T-helper 22 cell (primary cell): ENCODE data around the gene VDAC2.

Experiments used
- DNase-seq: peaks from one replicate; pipeline ENCODE4 v3.0.0-alpha.2; 2020; ENCODE audit warnings: low read depth

VDAC2 gene

GRCh38 chr10:75230600-75231038 is 20.0 kb downstream of the VDAC2 start:
- peak; percentile 84 for DNase-seq

- DNase-seq = no peak
Observed at GRCh38 chr10:75231672-75232581, 21.3 kb downstream of the VDAC2 start.

GRCh38 chr10:75233444-75234016 is 22.9 kb downstream of the VDAC2 start:
- DNase-seq = no peak

- peak; percentile 95 for DNase-seq
Observed at GRCh38 chr10:75234017-75234682, 23.6 kb downstream of the VDAC2 start.

GRCh38 chr10:75234683-75235374 is 24.2 kb downstream of the VDAC2 start:
- no peak for DNase-seq

- peak; percentile 88 for DNase-seq
Observed at GRCh38 chr10:75235375-75236177, 25.0 kb downstream of the VDAC2 start, which contains the start of gene COMTD1. Gene COMTD1 (minus strand): TSS chr10:75235957. CDS start chr10:75235928, 29 bp downstream.

DNA sequence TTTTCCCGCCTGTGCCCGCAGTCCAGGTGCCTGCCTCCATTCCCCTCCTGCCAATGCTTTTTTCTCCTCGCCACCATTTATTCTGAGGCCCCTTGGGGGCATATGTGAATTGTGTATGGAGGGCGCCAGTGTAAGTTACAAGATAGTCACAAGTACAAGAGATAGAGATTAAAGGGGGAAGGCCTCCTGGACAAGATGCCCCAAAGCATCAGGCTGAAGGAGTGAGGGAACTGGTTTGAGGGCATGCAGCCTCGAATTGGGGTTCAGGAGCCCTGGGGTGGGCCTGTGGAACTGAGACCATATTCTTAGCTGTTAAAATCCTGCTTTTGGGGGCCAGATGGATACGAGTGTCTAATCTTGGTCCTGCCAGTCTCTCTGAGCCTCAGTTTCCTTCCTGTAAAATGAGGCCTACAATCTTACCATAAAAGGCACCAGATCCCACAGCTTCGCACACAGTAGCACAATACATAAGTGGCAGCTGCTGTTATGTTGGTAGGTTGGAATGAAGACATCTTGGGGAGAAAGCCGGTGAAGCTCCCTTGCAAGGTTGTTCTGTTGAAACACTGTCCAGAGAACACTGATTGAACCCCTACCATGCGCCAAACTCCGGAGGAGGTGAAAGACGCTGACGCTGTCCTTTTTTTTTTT is 25.7 kb downstream of the VDAC2 start:
- no peak for DNase-seq

- no peak for DNase-seq
Observed at GRCh38 chr10:75238182-75239095, 27.8 kb downstream of the VDAC2 start.

GRCh38 chr10:75239096-75239790 is 28.6 kb downstream of the VDAC2 start:
- no peak for DNase-seq

- DNase-seq = no peak
Observed at GRCh38 chr10:75240329-75241076, 29.9 kb downstream of the VDAC2 start.

DNA sequence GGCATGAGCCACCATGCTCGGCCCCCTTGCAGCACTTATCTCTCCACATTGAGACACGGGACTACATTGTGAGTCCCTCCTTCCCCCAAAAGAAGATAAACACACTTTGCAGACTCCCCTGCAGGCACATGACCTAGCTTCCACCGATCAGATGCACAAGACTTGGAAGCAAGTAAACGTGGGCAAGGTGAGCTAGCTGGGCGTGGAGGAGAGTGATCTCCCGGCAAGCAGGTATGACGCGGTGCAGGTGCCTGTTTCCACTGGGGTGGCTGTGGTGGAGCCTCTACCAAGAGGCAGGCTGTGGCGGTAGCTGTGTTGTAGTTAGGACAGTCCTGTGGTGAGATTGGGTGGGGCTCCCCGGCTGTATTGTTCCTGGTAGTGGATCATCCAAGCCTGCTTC is 32.8 kb downstream of the VDAC2 start:
- no peak for DNase-seq

DNA sequence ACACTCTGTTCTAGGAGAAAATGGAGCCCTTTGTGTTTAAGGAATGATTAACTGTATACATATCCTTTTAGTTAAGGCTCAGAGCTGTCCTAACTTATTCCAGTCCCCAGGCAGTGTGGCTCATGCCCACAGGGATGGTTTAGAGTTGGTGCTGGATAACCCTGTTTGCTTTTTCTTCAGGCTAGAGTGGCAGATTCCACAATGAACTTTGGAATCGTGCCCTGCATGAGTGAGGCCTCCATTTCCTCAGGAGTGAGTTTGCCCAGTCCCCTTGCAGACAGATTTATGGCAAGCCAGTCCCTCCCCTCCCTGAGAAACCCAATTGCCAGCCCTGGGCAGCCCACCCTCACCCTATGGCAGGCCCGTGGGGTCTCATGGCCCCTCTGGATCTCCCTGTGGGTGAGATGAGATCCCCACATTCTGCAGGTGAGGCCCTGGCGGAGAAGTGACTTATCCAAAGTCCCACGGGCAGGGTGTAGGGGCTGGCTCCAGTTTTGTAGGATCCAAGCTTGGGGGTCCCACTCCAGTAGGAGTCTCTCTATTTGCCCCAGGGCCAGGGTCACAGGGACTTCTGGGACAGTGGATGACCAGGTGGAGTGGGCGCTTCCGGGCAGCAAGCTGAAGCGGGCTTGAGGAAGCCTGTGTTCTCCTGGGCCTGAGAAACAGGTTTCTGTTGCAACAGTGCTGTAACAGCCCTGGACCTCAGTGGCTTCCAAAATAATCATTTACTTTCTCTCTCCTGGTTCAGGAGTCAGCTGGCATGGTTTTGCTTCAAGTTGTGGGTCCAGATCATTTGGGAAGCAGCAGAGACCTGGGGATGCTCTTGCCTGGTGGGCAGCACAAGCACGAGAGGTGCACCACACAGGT is 34.1 kb downstream of the VDAC2 start:
- no peak for DNase-seq

DNA sequence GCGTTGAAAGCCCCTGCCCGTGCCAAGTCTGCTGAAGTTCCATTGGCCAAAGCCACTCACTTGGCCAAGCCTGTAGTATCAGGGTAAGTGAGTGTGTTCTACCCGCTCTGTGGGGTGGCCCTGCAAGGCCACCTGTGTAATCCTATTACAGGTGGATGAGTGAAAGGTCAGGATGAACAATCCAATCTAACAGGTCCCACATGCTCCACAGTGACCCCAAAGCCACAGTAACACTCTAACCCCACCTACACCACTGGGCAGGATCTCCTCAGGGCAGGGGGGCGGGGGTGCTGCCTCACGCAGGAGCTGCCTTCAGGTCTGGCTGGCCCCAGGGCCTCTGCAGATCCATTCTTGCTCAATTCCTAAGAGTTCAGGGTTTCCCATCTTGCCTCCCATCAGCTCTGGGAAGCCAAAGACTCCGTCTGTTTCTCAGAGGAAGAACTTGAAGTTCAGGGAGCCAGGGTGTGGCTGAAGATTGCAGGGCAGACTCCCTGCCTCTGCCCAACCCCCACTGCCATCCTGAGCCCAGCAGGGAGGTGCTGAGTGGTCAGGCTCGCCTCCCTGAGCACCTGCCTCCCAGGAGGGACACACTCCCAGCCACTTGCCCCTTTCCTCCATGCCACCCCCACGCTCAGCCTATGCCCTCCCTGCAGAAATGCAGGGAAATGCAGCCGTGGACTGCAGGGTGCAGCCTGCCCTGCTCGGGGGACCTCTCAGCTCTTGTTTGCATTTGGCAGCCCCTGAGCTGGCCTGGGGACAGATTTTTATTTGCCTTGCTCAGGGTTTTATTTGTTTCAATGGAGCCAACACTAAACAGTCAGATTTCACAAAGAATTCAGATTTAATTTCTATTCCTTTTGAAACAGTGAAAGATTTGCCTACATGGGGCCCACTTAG is 35.0 kb downstream of the VDAC2 start:
- no peak for DNase-seq

DNA sequence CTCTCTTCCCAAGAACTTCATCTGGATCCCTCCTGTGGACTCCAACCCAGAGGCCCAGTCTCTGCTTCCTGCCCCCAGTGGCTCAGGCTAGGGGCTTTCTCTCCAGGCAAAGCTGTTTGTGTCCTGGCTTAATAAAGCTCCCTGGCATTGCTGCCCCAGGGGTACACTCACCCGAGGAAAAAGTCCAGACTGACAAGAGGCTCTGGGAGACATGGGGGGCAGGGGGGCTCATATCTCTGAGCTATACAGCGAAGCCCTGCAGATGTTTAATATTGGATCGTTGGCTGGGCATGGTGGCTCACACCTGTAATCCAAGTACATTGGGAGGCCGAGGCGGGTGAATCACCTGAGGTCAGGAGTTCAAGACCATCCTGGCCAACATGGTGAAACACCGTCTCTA is 35.9 kb downstream of the VDAC2 start:
- DNase-seq = no peak

- no peak for DNase-seq
Observed at GRCh38 chr10:75247797-75248196, 37.2 kb downstream of the VDAC2 start.

DNA sequence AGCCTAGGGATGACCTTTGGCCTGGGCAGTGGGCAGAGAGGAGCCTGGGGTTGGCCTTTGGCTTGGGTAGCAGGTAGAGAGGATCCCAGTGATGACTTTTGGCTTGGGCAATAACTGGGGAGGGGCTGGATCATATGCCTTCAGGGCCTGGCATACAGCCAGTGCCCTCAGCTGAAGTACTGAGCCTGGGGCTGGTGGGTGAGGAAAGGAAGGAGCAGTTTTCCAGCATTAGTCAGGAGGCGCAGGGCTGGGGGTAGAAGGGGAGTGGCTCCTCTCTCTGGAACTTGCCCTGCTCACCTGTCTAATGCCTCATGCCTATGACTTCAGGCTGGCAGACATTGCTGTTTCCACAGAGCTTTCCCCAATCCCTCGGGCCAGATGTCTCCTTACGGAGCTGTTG is 40.3 kb downstream of the VDAC2 start:
- no peak for DNase-seq
